ENCODE data around the gene FNIP1. TPM values are rescaled to one million over a fixed set of nuclear protein-coding genes. Genes with fewer than 3 reads are reported as not detected.
"Not testable (repeated sequence)": the region's sequence is repeated elsewhere in the genome, so short reads cannot be mapped to it uniquely, and the experiment has no call there.

Gene FNIP1
- total and polyA plus RNA-seq, 2 of the 8 experiments (the other 6 are each of a cell fraction or from before 2014, with no cell fraction given): 3.5 to 17.3 TPM

DNA sequence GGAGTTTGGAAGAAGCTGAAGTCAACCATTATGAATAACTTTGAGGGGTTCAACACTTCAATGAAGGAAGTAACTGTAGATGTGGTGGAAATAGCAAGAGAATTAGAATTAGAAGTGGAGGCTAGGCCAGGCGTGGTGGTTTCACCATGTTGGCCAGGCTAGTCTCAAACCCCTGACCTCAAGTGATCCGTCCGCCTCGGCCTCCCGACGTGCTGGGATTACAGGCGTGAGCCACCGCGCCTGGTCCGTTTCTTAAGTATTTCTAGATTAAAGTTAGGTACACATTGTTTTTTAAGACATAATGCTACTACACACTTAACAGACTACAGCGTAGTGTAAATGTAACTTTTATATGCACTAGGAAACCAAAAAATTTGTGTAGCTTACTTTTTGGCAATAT is 14.1 kb downstream of the FNIP1 start (continued):
- TF ChIP-seq KDM4A (IDR thresholded peaks at IDR 0.05; ENCODE audit: low read depth, low read length, severe bottlenecking): no peak
- TF ChIP-seq TBP (IDR thresholded peaks at IDR 0.05; ENCODE audit: low read depth, low read length): no peak
- TF ChIP-seq SIN3A (conservative IDR thresholded peaks at IDR 0.05 in 1 of 2, IDR thresholded peaks at IDR 0.05 in 1 of 2; ENCODE audit: low read depth in 1 of 2, low read length in 2 of 2): no peak
- no peak for TF ChIP-seq CBX8 (IDR thresholded peaks at IDR 0.05; ENCODE audit: borderline replicate concordance, low read depth, low read length)
- no peak for TF ChIP-seq CEBPB (IDR thresholded peaks at IDR 0.05; ENCODE audit: low read depth, low read length)
- TF ChIP-seq KDM1A (IDR thresholded peaks at IDR 0.05; ENCODE audit: borderline replicate concordance, low read length): no peak

DNA sequence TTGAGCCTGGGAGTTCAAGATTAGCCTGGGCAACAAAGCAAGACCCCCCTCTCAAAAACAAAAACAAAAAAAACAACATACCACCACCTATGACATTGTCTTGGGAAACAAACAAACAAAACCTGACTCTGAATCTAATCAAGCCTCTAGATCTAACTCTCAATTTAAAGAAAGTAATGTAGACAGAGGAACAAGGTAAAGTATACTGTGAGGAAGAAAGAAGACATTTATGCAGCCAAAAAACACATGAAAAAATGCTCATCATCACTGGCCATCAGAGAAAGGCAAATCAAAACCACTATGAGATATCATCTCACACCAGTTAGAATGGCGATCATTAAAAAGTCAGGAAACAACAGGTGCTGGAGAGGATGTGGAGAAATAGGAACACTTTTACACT is 18.7 kb downstream of the FNIP1 start:
- H3K14ac ChIP-seq (ENCODE audit: insufficient read length); H3K27me3 ChIP-seq (replicated peaks in 1 of 4; ENCODE audit: control insufficient read depth in 3 of 4, extremely low read depth in 1 of 4, insufficient read depth in 3 of 4, low read length in 3 of 4); H3K36me3 ChIP-seq (ENCODE audit: control insufficient read depth in 2 of 4, insufficient read depth in 4 of 4, low read length in 3 of 4); FAIRE-seq; H3K18ac ChIP-seq (ENCODE audit: extremely low read depth, low read length); H3K4ac ChIP-seq (replicated peaks; ENCODE audit: insufficient read length, low read depth, low read length); H3K4me2 ChIP-seq (ENCODE audit: insufficient read depth in 1 of 2, low read depth in 2 of 2, low read length in 2 of 2); H2AK5ac ChIP-seq (ENCODE audit: low read depth, low read length); H3K23ac ChIP-seq (ENCODE audit: insufficient read length); H3K79me1 ChIP-seq (ENCODE audit: low read depth, low read length); H4K8ac ChIP-seq (ENCODE audit: extremely low read depth, insufficient read depth, low read length); H3K9ac ChIP-seq (replicated peaks in 1 of 4; ENCODE audit: extremely low read depth in 1 of 4, low read depth in 3 of 4, low read length in 3 of 4); CTCF ChIA-PET (ENCODE audit: partially characterized antibody); H3K27ac ChIP-seq (ENCODE audit: low read depth, low read length); DNase-seq (ENCODE audit: low read depth in 1 of 2, low spot score in 2 of 2); H2AFZ ChIP-seq (ENCODE audit: low read length); H2BK12ac ChIP-seq (ENCODE audit: low read depth, low read length); H2BK15ac ChIP-seq (ENCODE audit: low read length); H4K91ac ChIP-seq (replicated peaks; ENCODE audit: insufficient read length, low read length); H3K9me3 ChIP-seq (ENCODE audit: insufficient read depth in 2 of 2, low read depth in 1 of 2, low read length in 1 of 2); H3K56ac ChIP-seq (replicated peaks; ENCODE audit: insufficient read length, low read depth, low read length); POLR2A ChIA-PET (ENCODE audit: partially characterized antibody); H3K4me1 ChIP-seq (replicated peaks in 1 of 4; ENCODE audit: control insufficient read depth in 3 of 4, insufficient read depth in 4 of 4, low read length in 3 of 4); H2BK120ac ChIP-seq (replicated peaks; ENCODE audit: low read depth, low read length); H4K5ac ChIP-seq (ENCODE audit: insufficient read length, low read depth, low read length); H4K20me1 ChIP-seq (replicated peaks in 1 of 2; ENCODE audit: control insufficient read depth in 1 of 2, insufficient read depth in 2 of 2, low read length in 2 of 2); H3K23me2 ChIP-seq (ENCODE audit: low read depth, low read length); H2BK20ac ChIP-seq (ENCODE audit: low read length); H2BK5ac ChIP-seq (ENCODE audit: low read depth, low read length); H3K4me3 ChIP-seq (ENCODE audit: extremely low read depth in 1 of 4, insufficient read depth in 2 of 4, low read depth in 3 of 4, low read length in 4 of 4): not testable (repeated sequence)
- H3K79me2 ChIP-seq (ENCODE audit: control insufficient read depth in 1 of 2, insufficient read depth in 2 of 2, low read length in 2 of 2): peaks cover 0 to 76% of the 10 kb centered on the region in 2 experiments; a peak in 3 of 4 replicates
- WGBS, 2 experiments (ENCODE audit: extremely low coverage in 1 of 2, insufficient coverage in 1 of 2, insufficient read length in 1 of 2, insufficient replicate concordance in 2 of 2, low coverage in 1 of 2, low lambda C conversion rate in 2 of 2, missing lambda C conversion rate in 1 of 2): no CpG with 5 or more reads among the region's 1 CpG
